Osteoblast (primary cell): ENCODE results near the gene CTSA. TPM values are rescaled to one million over a fixed set of nuclear protein-coding genes. Genes with fewer than 3 reads are reported as not detected.

ENCODE experiments used
- DNase-seq: peaks from one replicate; pipeline ENCODE4 v3.0.0; 2011; ENCODE audit warnings: low spot score, mixed read lengths; ENCODE audit not compliant: insufficient read length; ENCODE audit errors: missing footprints
- H2AFZ ChIP-seq: 2 replicates; pipeline ENCODE4 v1.6.0; 2011; ENCODE audit warnings: mild to moderate bottlenecking, low read length
- H3K27ac ChIP-seq: 2 replicates; pipeline ENCODE4 v1.5.1; 2011; ENCODE audit warnings: mild to moderate bottlenecking, low read depth, low read length, moderate library complexity
- H3K27me3 ChIP-seq: 2 replicates; pipeline ENCODE4 v1.6.0; 2012; ENCODE audit warnings: mild to moderate bottlenecking, control low read depth, inconsistent platforms, low read length, moderate library complexity; ENCODE audit not compliant: insufficient read depth
- H3K36me3 ChIP-seq: 2 replicates; pipeline ENCODE4 v1.5.1; 2011; ENCODE audit warnings: mild to moderate bottlenecking, low read length, control low read depth, moderate library complexity; ENCODE audit not compliant: insufficient read depth
- H3K4me1 ChIP-seq: 2 replicates; pipeline ENCODE4 v1.5.1; 2011; ENCODE audit warnings: mild to moderate bottlenecking, low read length, control low read depth, moderate library complexity; ENCODE audit not compliant: insufficient read depth
- H3K4me2 ChIP-seq: 2 replicates; pipeline ENCODE4 v1.6.0; 2011; ENCODE audit warnings: mild to moderate bottlenecking, low read length; ENCODE audit not compliant: insufficient read depth
- H3K4me3 ChIP-seq: fragments of 200-600 bp; sonication (generic); 3 replicates; pipeline ENCODE4 v1.5.1; 2012; ENCODE audit warnings: mild to moderate bottlenecking, low read length, inconsistent platforms; ENCODE audit not compliant: insufficient read depth
- H3K79me2 ChIP-seq: 2 replicates; pipeline ENCODE4 v1.6.0; 2012; ENCODE audit warnings: mild to moderate bottlenecking, low read length, control low read depth, inconsistent platforms; ENCODE audit not compliant: insufficient read depth
- H3K9me3 ChIP-seq: 2 replicates; pipeline ENCODE4 v1.5.1; 2011; ENCODE audit warnings: low read depth, low read length, control low read depth
- H4K20me1 ChIP-seq: 2 replicates; pipeline ENCODE4 v1.6.0; 2012; ENCODE audit warnings: mild to moderate bottlenecking, low read length, control low read depth; ENCODE audit not compliant: insufficient read depth
- total RNA-seq: library from RNA; depleted of rRNA; stranded (reverse); fragments of >200 nt; gene quantifications from 2 replicates; pipeline ENCODE4 v1.2.3, GENCODE V29; 2012
- TF ChIP-seq, protein P1 (sequence below): IDR thresholded peaks from 2 replicates; pipeline ENCODE4 v1.5.1; 2011; ENCODE audit warnings: mild to moderate bottlenecking, low read depth, low read length, moderate library complexity; ENCODE audit errors: extremely low read depth

Gene CTSA
- total RNA-seq, 1 donor = 157 TPM

GRCh38 chr20:45934586-45935415, 43.7 kb downstream of the CTSA start, which contains the start of gene PCIF1:
TSS of gene PCIF1 (plus strand) at chr20:45934683. CDS start at chr20:45939000, 4,317 bp downstream.
- peaks cover 46% of the 10 kb centered on the region for H4K20me1 ChIP-seq
- H2AFZ ChIP-seq = peak within 1 kb of the TSS; percentile 94
- TF ChIP-seq, protein P1, sequence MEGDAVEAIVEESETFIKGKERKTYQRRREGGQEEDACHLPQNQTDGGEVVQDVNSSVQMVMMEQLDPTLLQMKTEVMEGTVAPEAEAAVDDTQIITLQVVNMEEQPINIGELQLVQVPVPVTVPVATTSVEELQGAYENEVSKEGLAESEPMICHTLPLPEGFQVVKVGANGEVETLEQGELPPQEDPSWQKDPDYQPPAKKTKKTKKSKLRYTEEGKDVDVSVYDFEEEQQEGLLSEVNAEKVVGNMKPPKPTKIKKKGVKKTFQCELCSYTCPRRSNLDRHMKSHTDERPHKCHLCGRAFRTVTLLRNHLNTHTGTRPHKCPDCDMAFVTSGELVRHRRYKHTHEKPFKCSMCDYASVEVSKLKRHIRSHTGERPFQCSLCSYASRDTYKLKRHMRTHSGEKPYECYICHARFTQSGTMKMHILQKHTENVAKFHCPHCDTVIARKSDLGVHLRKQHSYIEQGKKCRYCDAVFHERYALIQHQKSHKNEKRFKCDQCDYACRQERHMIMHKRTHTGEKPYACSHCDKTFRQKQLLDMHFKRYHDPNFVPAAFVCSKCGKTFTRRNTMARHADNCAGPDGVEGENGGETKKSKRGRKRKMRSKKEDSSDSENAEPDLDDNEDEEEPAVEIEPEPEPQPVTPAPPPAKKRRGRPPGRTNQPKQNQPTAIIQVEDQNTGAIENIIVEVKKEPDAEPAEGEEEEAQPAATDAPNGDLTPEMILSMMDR = no peak
- peaks cover 16% of the 10 kb centered on the region for H3K4me1 ChIP-seq
- H3K4me3 ChIP-seq = peak within 1 kb of the TSS; percentile 100
- H3K27me3 ChIP-seq = no peaks in the 10 kb centered on the region
- H3K9me3 ChIP-seq = no peaks in the 10 kb centered on the region
- peak; percentile 100 for DNase-seq
- H3K4me2 ChIP-seq = peak within 1 kb of the TSS; percentile 99
- H3K36me3 ChIP-seq = peaks cover 30% of the 10 kb centered on the region
- H3K79me2 ChIP-seq = peaks cover 53% of the 10 kb centered on the region
- peak within 1 kb of the TSS; percentile 95 for H3K27ac ChIP-seq

DNA sequence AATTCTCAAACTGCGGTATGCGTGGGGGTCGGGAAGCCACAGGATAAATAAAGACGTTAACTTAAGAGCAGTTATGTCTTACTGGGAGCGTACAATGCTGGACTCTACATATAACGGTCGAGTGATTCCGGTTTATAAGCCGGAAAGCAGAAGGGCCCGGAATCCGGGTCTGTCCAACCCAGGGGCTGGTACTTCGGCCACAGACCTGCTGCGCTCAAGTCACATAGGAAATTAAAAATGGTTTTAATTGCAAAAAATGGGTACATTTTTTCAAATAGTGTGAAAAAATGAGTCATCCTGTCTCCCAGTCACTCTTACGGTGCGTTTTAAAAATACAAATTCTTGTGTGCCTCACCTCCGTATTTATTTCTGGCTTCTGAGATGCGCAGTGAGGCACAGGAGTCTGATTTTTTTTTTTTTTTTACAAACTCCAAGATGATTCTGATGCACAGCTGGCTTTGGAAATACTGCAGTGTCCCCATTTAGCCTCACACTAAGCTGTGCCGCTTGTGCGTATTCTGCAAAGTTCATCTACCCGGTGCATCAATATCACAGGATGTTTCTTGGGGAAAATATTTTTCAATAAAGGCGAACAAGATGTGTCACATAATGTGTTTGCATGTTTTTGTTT, 44.4 kb downstream of the CTSA start:
- Histone ChIP-seq H4K20me1 (peaks cover 40% of the 10 kb centered on the region), H3K36me3 (peaks cover 37% of the 10 kb centered on the region)

DNA sequence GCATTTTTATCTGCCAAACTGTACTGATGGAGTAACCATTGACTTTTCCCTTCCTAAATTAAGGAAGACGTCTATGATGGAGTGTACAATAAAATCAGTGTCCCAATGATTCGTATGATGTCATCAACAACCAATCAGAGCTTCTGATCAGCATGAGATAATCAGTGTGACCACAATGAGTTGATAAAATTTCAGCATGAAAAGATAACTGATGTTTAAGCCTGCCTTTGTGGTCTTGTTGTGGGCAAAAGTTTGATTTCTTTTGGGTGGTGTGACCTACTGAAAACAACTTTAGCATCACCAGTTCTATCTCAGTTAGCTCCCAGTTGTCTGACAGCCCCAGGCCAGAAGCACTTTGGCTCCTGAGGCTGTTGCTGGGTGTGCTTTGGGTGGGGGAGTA, 46.6 kb downstream of the CTSA start:
- Histone ChIP-seq H3K27ac (peak overlapping the region; percentile 37), H3K4me2 (no peak overlapping the region), H3K79me2 (peaks cover 45% of the 10 kb centered on the region), H3K4me1 (peaks cover 16% of the 10 kb centered on the region), H3K27me3 (no peaks in the 10 kb centered on the region), H2AFZ (no peak overlapping the region), H3K9me3 (no peaks in the 10 kb centered on the region), H3K4me3 (no peak overlapping the region), H3K36me3 (peaks cover 51% of the 10 kb centered on the region), H4K20me1 (peaks cover 32% of the 10 kb centered on the region)
- no peak for DNase-seq
- TF ChIP-seq, protein P1 = no peak

More for the DNA sequence above, 44.4 kb downstream of the CTSA start:
- peaks cover 53% of the 10 kb centered on the region for H3K79me2 ChIP-seq
- TF ChIP-seq, protein P1 = no peak
- peak overlapping the region; percentile 100 for H3K4me3 ChIP-seq
- peak; percentile 93 for DNase-seq
- peak overlapping the region; percentile 92 for H2AFZ ChIP-seq
- H3K9me3 ChIP-seq = no peaks in the 10 kb centered on the region
- peak overlapping the region; percentile 92 for H3K27ac ChIP-seq
- H3K4me1 ChIP-seq = peaks cover 16% of the 10 kb centered on the region
- peak overlapping the region; percentile 87 for H3K4me2 ChIP-seq
- H3K27me3 ChIP-seq = no peaks in the 10 kb centered on the region
